GM12874 (cell line): ENCODE results near the gene TWF2.

Experiments
- TF ChIP-seq, protein P1 (sequence below): IDR thresholded peaks from 2 replicates; pipeline ENCODE4 v1.5.1; 2011; ENCODE audit warnings: low read depth, mild to moderate bottlenecking, control low read depth, low read length, moderate library complexity; ENCODE audit not compliant: insufficient read depth

The TWF2 gene

DNA sequence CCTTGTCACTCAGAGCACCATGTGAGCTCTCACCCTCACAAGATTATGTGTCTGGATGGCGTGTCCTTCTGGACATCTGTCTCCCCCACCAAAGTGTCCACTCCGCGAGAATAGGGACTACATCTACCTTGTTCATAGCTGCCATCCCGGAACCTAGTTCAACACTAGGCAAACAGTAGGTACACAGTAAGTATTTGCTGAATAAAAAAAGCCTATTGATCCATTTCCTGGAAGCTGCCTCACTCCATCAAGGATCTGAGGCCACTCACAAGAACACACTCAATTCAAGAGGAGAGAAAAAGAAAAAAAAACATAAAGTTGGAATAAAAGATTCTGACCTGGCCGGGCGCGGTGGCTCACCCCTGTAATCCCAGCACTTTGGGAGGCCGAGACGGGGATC, 52.2 kb downstream of the TWF2 start:
- TF ChIP-seq, protein P1, sequence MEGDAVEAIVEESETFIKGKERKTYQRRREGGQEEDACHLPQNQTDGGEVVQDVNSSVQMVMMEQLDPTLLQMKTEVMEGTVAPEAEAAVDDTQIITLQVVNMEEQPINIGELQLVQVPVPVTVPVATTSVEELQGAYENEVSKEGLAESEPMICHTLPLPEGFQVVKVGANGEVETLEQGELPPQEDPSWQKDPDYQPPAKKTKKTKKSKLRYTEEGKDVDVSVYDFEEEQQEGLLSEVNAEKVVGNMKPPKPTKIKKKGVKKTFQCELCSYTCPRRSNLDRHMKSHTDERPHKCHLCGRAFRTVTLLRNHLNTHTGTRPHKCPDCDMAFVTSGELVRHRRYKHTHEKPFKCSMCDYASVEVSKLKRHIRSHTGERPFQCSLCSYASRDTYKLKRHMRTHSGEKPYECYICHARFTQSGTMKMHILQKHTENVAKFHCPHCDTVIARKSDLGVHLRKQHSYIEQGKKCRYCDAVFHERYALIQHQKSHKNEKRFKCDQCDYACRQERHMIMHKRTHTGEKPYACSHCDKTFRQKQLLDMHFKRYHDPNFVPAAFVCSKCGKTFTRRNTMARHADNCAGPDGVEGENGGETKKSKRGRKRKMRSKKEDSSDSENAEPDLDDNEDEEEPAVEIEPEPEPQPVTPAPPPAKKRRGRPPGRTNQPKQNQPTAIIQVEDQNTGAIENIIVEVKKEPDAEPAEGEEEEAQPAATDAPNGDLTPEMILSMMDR: no peak

DNA sequence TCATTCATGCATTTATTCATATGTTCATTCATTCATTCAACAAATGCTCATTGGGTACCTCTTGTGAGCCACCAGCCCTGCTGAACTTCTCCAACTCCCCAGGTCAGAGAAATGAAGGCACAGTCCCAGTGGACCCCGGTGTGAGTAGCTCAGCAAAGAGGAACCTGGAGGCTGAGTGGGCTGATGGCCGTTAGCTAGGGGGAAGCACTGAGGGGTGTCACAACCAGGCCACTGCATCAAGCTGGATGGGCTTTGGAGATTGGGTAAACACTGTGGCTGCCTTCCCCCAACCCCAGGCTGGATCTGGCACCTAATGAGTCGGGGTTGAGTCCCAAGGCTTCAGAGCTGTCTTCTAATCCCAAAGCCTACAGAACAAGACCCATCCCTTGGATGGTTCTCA, 53.1 kb downstream of the TWF2 start:
- TF ChIP-seq, protein P1: no peak

DNA sequence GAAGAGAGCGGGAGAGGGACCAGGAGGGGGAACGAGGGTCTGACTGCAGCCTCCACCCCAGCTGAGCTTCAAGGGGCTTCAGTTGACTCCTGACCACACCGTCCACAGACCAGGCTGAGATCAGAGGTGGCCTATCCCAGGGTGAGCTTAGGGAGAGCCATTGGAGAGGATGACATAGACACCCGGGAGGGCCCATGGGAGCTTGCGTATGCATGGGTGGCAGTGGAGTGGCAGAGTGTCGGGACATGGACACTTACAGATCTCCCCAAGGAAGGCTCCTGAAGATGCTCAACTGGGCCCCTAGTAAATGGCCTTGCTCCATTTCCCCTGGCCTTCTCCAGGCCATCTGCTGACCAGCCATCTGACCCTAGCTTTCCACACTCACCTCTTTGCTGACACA, 53.6 kb downstream of the TWF2 start:
- TF ChIP-seq, protein P1: no peak

DNA sequence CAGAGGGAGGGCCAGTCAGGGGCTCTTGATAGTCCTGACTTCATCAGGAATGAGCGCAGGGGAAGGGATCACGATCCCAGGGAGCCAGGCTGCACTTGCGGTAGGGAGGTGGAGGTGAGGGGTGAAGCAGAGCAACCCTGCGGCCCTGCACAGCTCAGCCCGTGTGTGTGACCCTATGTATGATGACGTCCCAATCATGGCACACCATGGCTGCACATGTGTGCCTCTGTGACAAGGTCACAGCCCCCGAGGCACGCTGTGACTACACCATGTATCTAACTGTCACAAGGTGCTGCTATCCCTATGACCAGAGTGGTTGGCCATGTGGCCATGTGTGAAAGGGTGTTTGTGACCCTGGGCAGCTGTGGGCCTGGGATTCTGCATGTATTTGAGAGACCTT, 54.3 kb downstream of the TWF2 start:
- TF ChIP-seq, protein P1: no peak

DNA sequence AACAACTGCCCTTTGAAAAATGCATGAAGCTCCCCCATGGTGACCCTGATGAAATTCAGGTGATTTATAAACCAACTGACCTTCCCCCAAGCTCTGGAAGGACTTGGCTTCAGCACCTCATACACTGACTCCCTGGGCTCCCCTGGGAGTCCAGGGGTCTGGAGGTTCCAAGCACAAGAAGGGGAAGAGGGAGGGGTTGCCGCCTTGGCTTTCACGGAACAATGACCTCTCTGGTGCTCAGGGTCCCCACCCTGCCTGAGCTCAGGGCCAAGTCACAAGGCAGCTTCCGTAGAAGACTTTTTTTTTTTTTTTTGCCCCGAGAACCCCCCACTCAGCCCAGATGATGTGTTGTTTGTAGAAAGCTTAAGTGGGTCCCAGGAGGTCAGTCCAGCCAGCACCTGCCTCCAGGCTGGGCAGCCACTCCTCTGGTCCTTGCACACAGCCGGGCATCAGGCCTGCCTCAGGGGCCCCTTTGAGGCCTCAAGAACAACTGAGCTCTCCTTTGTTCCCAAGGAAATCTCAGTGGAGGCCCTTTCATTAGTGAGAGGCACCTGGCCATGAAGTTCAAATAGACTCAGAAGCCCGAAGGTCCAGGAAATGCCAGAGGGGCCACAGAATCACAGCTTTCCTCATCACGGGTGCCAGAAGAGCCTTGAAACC, 55.0 kb downstream of the TWF2 start:
- TF ChIP-seq, protein P1: no peak

DNA sequence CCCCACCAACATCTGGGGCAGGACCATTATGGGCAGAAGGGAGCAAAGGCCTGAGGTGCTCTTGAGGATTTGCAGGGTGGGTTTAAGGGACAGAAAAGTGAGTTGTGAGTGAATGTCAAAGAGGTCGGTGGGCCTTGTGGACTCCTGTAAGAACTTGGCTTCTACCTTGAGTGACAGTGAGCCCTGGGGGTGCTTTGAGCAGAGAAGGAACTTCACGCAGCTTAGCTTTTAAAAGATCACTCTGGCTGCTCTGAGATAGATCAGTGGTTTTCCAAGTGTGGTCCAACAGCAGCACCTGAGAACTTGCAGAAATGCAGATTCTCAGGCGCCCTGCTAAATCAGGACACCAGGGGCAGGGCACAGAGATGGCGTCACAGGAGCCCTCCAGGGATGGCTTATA, 56.3 kb downstream of the TWF2 start:
- TF ChIP-seq, protein P1: no peak

DNA sequence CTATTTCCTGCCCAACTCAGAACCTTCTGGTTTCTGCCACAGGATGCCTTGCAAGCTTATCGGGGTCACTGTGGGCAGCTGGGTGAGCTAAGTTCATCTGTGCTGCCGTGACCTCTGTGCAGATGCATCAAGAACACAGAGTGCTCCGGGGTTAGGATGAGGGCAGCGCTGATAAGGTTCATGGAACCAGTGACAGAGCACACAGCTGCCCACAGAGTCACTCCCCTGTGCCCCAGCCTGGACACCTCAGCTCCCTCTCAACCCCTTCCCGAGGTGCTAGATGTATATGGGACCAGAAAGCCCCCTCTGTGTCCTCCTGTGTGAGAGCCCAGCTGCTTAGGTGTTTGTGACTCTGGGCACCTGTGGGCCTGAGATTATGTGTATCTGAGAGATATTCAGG, 56.8 kb downstream of the TWF2 start:
- TF ChIP-seq, protein P1: no peak

DNA sequence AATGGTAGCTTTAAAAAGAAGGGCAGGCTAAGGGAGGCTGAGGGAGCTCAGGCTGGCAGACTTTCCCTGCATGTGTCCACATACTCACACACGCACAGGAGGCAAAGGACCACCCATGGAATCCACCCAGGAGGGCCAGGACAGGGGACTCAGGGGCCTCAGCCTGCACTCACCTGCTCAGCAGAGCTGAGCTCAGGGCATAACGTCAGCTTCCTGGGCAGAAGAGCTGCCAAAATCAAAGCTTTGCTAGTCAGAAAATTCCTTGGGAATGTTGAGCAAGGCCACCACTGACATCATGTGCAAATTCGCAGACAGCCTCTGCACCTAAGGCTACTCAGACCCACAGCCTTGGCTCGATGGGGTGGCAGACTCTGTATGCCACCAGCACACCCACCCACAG, 57.4 kb downstream of the TWF2 start:
- TF ChIP-seq, protein P1: no peak
